Measurements from ENCODE around the gene ST3GAL3.

DNA sequence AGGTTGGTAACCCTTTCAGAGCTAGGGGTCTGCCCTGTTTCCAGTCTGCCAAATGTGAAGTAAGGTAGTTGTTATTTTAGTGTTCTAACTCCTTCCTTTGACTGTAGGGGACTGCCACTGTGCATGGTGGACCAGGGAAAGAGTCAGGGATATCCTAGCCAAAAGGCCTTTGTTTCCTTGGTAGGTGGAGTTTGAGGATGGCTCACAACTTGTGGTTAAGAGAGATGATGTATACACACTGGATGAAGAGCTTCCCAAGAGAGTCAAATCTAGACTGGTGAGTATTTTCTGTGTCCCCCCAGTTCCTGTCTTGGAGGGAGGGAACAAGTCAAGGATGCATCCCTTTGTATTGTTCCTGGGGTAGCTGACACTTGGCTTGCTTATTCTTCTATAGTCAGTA lies 3.5 kb upstream of the ST3GAL3 start:
- TF ChIP-seq MYNN (CRISPR knock-in tag; IDR thresholded peaks at IDR 0.05; ENCODE audit: low read depth) (no peak), GABPA (IDR thresholded peaks at IDR 0.05; ENCODE audit: low read depth, low read length) (no peak), GABPA (CRISPR knock-in tag; IDR thresholded peaks at IDR 0.05; ENCODE audit: low read depth) (no peak), FOXJ3 (CRISPR knock-in tag; IDR thresholded peaks at IDR 0.05; ENCODE audit: borderline replicate concordance) (no peak), ZNF768 (CRISPR knock-in tag; IDR thresholded peaks at IDR 0.05) (no peak), ZNF17 (CRISPR knock-in tag; IDR thresholded peaks at IDR 0.05) (no peak), ZNF180 (CRISPR knock-in tag; IDR thresholded peaks at IDR 0.05; ENCODE audit: borderline replicate concordance, low read depth) (no peak), EP300 (IDR thresholded peaks at IDR 0.05; ENCODE audit: low read depth in 2 of 2, low read length in 2 of 2) (no peak), EP300 (CRISPR knock-in tag; IDR thresholded peaks at IDR 0.05; ENCODE audit: borderline replicate concordance) (no peak), ZNF260 (CRISPR knock-in tag; IDR thresholded peaks at IDR 0.05; ENCODE audit: borderline replicate concordance, low read depth) (no peak)
- TF ChIP-seq, protein P1, sequence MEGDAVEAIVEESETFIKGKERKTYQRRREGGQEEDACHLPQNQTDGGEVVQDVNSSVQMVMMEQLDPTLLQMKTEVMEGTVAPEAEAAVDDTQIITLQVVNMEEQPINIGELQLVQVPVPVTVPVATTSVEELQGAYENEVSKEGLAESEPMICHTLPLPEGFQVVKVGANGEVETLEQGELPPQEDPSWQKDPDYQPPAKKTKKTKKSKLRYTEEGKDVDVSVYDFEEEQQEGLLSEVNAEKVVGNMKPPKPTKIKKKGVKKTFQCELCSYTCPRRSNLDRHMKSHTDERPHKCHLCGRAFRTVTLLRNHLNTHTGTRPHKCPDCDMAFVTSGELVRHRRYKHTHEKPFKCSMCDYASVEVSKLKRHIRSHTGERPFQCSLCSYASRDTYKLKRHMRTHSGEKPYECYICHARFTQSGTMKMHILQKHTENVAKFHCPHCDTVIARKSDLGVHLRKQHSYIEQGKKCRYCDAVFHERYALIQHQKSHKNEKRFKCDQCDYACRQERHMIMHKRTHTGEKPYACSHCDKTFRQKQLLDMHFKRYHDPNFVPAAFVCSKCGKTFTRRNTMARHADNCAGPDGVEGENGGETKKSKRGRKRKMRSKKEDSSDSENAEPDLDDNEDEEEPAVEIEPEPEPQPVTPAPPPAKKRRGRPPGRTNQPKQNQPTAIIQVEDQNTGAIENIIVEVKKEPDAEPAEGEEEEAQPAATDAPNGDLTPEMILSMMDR (CRISPR knock-in tag; IDR thresholded peaks at IDR 0.05) = no peak
- TF ChIP-seq, protein P2, sequence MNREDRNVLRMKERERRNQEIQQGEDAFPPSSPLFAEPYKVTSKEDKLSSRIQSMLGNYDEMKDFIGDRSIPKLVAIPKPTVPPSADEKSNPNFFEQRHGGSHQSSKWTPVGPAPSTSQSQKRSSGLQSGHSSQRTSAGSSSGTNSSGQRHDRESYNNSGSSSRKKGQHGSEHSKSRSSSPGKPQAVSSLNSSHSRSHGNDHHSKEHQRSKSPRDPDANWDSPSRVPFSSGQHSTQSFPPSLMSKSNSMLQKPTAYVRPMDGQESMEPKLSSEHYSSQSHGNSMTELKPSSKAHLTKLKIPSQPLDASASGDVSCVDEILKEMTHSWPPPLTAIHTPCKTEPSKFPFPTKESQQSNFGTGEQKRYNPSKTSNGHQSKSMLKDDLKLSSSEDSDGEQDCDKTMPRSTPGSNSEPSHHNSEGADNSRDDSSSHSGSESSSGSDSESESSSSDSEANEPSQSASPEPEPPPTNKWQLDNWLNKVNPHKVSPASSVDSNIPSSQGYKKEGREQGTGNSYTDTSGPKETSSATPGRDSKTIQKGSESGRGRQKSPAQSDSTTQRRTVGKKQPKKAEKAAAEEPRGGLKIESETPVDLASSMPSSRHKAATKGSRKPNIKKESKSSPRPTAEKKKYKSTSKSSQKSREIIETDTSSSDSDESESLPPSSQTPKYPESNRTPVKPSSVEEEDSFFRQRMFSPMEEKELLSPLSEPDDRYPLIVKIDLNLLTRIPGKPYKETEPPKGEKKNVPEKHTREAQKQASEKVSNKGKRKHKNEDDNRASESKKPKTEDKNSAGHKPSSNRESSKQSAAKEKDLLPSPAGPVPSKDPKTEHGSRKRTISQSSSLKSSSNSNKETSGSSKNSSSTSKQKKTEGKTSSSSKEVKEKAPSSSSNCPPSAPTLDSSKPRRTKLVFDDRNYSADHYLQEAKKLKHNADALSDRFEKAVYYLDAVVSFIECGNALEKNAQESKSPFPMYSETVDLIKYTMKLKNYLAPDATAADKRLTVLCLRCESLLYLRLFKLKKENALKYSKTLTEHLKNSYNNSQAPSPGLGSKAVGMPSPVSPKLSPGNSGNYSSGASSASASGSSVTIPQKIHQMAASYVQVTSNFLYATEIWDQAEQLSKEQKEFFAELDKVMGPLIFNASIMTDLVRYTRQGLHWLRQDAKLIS (CRISPR knock-in tag; IDR thresholded peaks at IDR 0.05) = no peak

All from HepG2 (cell line).